SU-DHL-6 (cell line): ENCODE data around the gene KPNA1.

ENCODE experiments used
- H2AFZ ChIP-seq: fragments of 200-600 bp; sonication (generic); 2 replicates; pipeline ENCODE4 v1.6.1; 2014; ENCODE audit warnings: low read depth, mild to moderate bottlenecking, moderate library complexity, mixed read lengths, antibody characterized with exemption, low read length; ENCODE audit not compliant: severe bottlenecking
- H3F3A ChIP-seq: fragments of 200-600 bp; shearing (Covaris generic); 2 replicates; pipeline ENCODE4 v1.6.0; 2016; ENCODE audit warnings: antibody characterized with exemption, mild to moderate bottlenecking; ENCODE audit not compliant: insufficient read depth
- H3K27ac ChIP-seq: fragments of 200-600 bp; sonication (generic); 2 replicates; pipeline ENCODE4 v1.5.1; 2016; ENCODE audit warnings: low read depth, mild to moderate bottlenecking, low read length, moderate library complexity, mixed read lengths
- H3K27me3 ChIP-seq: fragments of 200-600 bp; sonication (generic), shearing (Covaris generic); 2 replicates; pipeline ENCODE4 v1.6.0; 2014; ENCODE audit warnings: mild to moderate bottlenecking, low read length
- H3K36me3 ChIP-seq: fragments of 200-600 bp; sonication (generic); 2 replicates; pipeline ENCODE4 v1.6.1; 2014; ENCODE audit warnings: mild to moderate bottlenecking, low read length, mixed read lengths
- H3K4me2 ChIP-seq: fragments of 300-600, 200-600 bp; shearing (Covaris generic), sonication (generic); 2 replicates; pipeline ENCODE4 v1.6.0; 2014; ENCODE audit warnings: low read length, low read depth, mild to moderate bottlenecking; ENCODE audit not compliant: poor library complexity, severe bottlenecking
- H3K4me3 ChIP-seq: fragments of 200-600 bp; sonication (generic); 2 replicates; pipeline ENCODE4 v1.5.1; 2014; ENCODE audit warnings: antibody characterized with exemption, low read length, mild to moderate bottlenecking, mixed read lengths; ENCODE audit not compliant: insufficient read depth, poor library complexity, severe bottlenecking
- H3K79me2 ChIP-seq: fragments of 200-600 bp; sonication (generic); 2 replicates; pipeline ENCODE4 v1.6.1; 2014; ENCODE audit warnings: mild to moderate bottlenecking, low read length, moderate library complexity; ENCODE audit not compliant: insufficient read depth
- H3K9ac ChIP-seq: fragments of 200-600 bp; sonication (generic); 2 replicates; pipeline ENCODE4 v1.7.0; 2014; ENCODE audit warnings: mild to moderate bottlenecking, low read length
- H3K9me2 ChIP-seq: fragments of 200-600 bp; sonication (generic); replicated peaks from 2 replicates; pipeline ENCODE4 v1.6.1; 2014; ENCODE audit warnings: low read length; ENCODE audit not compliant: insufficient read depth
- H3K9me3 ChIP-seq: fragments of 200-600 bp; sonication (generic); 2 replicates; pipeline ENCODE4 v1.6.1; 2014; ENCODE audit warnings: low read length, mixed read lengths; ENCODE audit not compliant: insufficient read depth
- H4K20me1 ChIP-seq: fragments of 200-600 bp; sonication (generic); 2 replicates; pipeline ENCODE4 v1.6.1; 2014; ENCODE audit warnings: low read depth, mild to moderate bottlenecking, antibody characterized with exemption, low read length, moderate library complexity, mixed read lengths
- EZH2phosphoT487 ChIP-seq: fragments of 200-600 bp; sonication (generic), shearing (Covaris generic); conservative IDR thresholded peaks from 2 replicates; pipeline ENCODE4 v1.6.1; 2018; ENCODE audit warnings: mild to moderate bottlenecking, antibody characterized with exemption, low read length, moderate library complexity, mixed read lengths
- TF ChIP-seq, protein P1 (sequence below): fragments of 200-600 bp; sonication (generic); IDR thresholded peaks from one replicate; pipeline ENCODE4 v1.5.1; 2017; ENCODE audit warnings: antibody characterized with exemption, mild to moderate bottlenecking, low read length, moderate library complexity; ENCODE audit not compliant: insufficient read depth, poor library complexity, severe bottlenecking

Gene KPNA1

DNA sequence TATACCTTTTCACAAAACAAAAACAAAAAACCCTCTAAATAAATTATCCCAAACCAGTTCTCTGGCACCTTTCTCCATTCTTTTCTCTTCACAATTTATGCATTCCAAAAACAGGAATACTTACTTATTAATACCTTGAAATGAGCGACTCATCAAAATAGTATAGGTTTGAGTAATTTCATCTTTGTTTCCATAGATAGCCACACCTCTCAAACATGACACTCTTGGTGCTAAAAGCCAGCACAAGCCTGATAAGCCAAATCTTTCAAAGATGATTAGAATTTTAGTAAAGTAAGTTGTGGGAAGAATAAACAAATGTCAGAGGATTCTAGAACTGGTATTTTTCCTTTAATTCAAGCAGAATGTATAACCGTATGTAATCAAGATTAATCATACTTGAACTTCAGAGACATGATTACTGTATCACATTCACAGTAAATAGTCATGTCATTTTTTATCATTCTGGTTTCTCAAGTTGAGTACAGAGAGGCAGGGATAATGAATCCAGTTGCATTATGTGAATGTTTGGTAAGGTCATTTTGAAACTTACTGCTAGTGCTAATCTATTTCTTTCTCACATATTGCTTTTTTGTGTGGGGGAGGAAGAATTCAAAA, 86.8 kb downstream of the KPNA1 start:
- Histone ChIP-seq H2AFZ (no peak overlapping the region), H3K4me3 (no peak overlapping the region), H4K20me1 (no peaks in the 10 kb centered on the region), H3K27me3 (no peaks in the 10 kb centered on the region), H3K79me2 (no peaks in the 10 kb centered on the region), H3F3A (peaks cover 8% of the 10 kb centered on the region; the same call in 1 of the 2 replicates), H3K4me2 (no peak overlapping the region), H3K36me3 (peaks cover 35% of the 10 kb centered on the region), H3K9me2 (no peaks in the 10 kb centered on the region), H3K9ac (no peak overlapping the region), H3K9me3 (no peaks in the 10 kb centered on the region), H3K27ac (no peak overlapping the region)
- TF ChIP-seq, protein P1, sequence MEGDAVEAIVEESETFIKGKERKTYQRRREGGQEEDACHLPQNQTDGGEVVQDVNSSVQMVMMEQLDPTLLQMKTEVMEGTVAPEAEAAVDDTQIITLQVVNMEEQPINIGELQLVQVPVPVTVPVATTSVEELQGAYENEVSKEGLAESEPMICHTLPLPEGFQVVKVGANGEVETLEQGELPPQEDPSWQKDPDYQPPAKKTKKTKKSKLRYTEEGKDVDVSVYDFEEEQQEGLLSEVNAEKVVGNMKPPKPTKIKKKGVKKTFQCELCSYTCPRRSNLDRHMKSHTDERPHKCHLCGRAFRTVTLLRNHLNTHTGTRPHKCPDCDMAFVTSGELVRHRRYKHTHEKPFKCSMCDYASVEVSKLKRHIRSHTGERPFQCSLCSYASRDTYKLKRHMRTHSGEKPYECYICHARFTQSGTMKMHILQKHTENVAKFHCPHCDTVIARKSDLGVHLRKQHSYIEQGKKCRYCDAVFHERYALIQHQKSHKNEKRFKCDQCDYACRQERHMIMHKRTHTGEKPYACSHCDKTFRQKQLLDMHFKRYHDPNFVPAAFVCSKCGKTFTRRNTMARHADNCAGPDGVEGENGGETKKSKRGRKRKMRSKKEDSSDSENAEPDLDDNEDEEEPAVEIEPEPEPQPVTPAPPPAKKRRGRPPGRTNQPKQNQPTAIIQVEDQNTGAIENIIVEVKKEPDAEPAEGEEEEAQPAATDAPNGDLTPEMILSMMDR: no peak
- no peak for TF ChIP-seq EZH2phosphoT487

DNA sequence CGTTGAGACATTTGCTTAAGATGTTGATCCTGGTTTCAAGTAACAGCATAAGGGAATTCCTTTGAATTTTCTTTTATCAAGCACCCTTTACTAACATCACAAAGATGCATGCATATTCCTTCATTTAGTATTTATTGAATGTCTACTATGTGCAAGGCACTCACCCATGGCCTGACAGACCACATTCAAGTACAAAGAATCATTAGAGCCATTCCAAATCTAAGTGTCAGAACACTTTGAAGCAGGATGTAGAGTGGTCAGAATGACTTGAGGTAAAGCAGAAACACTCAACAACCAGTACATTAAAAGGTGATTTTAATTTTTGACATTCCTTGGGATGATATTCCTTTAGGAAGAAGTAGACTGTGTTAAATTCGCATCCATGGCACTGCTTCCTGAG, 92.9 kb downstream of the KPNA1 start:
- H3F3A ChIP-seq: peaks cover 13% of the 10 kb centered on the region
- H3K36me3 ChIP-seq: peaks cover 6% of the 10 kb centered on the region; the same call in 1 of the 2 replicates

DNA sequence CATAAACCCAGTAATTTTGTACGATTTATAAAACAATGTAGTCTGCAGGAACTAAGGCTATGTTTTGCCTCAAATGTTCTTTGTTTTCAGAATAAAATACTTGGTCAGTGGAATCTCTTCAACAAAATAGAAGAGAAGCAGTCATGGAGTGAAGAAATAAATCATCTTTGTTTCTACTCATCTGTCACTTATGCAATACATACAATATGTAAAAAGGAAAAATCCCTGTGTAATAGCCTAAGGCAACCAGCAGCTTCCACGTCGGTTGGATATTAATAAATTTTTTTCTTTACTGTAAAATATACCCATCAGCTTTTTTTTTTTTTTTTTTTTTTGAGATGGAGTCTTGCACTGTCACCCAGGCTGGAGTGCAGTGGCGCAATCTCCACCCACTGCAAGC, 93.6 kb downstream of the KPNA1 start:
- peaks cover 13% of the 10 kb centered on the region for H3F3A ChIP-seq
- H2AFZ ChIP-seq: no peak overlapping the region
- no peak overlapping the region for H3K9ac ChIP-seq

More for the DNA sequence above, 92.9 kb downstream of the KPNA1 start:
- no peak overlapping the region for H3K9ac ChIP-seq
- TF ChIP-seq EZH2phosphoT487: no peak
- TF ChIP-seq, protein P1: no peak
- H2AFZ ChIP-seq: no peak overlapping the region
- no peak overlapping the region for H3K27ac ChIP-seq
- H3K4me2 ChIP-seq: no peak overlapping the region
- no peak overlapping the region for H3K4me3 ChIP-seq
- no peaks in the 10 kb centered on the region for H3K9me3 ChIP-seq
- H3K79me2 ChIP-seq: peaks cover 4% of the 10 kb centered on the region
- no peaks in the 10 kb centered on the region for H4K20me1 ChIP-seq
- no peaks in the 10 kb centered on the region for H3K27me3 ChIP-seq
- no peaks in the 10 kb centered on the region for H3K9me2 ChIP-seq

More for the DNA sequence above, 93.6 kb downstream of the KPNA1 start:
- H3K36me3 ChIP-seq: no peaks in the 10 kb centered on the region; the same call in 1 of the 2 replicates
- TF ChIP-seq, protein P1: no peak
- TF ChIP-seq EZH2phosphoT487: no peak
- H3K4me2 ChIP-seq: no peak overlapping the region
- H4K20me1 ChIP-seq: no peaks in the 10 kb centered on the region
- H3K79me2 ChIP-seq: peaks cover 8% of the 10 kb centered on the region
- no peaks in the 10 kb centered on the region for H3K9me3 ChIP-seq
- H3K4me3 ChIP-seq: no peak overlapping the region
- no peaks in the 10 kb centered on the region for H3K9me2 ChIP-seq
- H3K27me3 ChIP-seq: no peaks in the 10 kb centered on the region
- no peak overlapping the region for H3K27ac ChIP-seq
